Measurements from ENCODE around the gene OR13G1. TPM values are rescaled to one million over a fixed set of nuclear protein-coding genes. Genes with fewer than 3 reads are reported as not detected.

Gene OR13G1, protein sequence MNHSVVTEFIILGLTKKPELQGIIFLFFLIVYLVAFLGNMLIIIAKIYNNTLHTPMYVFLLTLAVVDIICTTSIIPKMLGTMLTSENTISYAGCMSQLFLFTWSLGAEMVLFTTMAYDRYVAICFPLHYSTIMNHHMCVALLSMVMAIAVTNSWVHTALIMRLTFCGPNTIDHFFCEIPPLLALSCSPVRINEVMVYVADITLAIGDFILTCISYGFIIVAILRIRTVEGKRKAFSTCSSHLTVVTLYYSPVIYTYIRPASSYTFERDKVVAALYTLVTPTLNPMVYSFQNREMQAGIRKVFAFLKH
- total RNA-seq, result not detected

DNA sequence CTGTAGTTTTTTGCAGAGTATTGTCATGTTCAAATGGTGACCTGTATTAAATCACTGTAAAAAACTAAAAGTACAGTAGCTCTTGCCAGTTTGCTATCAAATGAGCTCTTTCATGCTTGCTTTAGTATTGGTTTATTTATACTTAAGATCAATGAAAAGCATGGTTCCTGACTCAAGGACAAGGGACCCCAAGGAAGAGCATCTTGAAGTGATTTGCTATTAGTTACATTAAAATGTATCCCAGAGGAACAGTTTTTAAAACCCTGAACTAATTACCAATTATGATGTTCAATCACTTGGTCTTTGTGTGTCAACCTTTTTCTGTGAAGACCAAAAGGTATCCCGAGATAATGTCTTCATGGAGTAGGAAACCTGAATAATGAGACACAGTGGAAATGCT, at the start of gene OR13G1:
OR13G1 (minus strand) TSS at position 101 of the 400 bp plus-strand sequence. CDS start 6,698 bp downstream, outside the sequence.

DNA sequence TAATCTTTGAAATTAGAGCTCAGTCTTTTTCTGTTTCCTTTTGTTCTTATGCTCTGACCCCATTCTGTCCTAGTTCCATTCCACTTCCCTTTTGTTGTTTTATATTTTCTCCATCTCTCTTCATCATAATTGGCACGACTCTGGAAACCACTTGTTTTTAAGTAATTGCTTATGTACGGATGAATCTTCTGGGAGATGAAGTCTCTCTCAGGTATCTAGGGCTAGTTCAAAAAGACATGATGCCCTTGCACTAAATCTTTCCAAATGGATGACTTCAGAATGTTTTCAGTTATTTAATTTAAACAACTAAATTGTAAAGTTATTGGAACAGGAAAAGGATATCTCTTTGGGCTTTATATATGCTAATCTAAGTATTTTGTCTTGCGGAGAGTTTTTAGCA, 37.0 kb upstream of the OR13G1 start, which contains the start of gene OR6F1:
OR6F1 (minus strand) TSS at position 101 of the 400 bp plus-strand sequence. CDS start 3,891 bp downstream, outside the sequence.

Other genes starting within 250 kb of the OR13G1 start
- gene OR2B11, start 221.6 kb downstream of the OR13G1 start, total RNA-seq, result not detected
- gene OR2C3, start 143.3 kb downstream of the OR13G1 start, total RNA-seq, result not detected
- gene GCSAML, start 130.6 kb downstream of the OR13G1 start, total RNA-seq, result 0.41 TPM
- not detected for gene OR2G2, start 91.4 kb downstream of the OR13G1 start, total RNA-seq
- gene OR2G3, start 74.2 kb downstream of the OR13G1 start, total RNA-seq, result not detected
- not detected for gene OR6F1, start 36.9 kb upstream of the OR13G1 start, total RNA-seq
- gene OR14K1, start 58.9 kb upstream of the OR13G1 start, total RNA-seq, result not detected
- not detected for gene OR14A2, start 68.4 kb upstream of the OR13G1 start, total RNA-seq
- gene OR1C1, start 80.8 kb upstream of the OR13G1 start, total RNA-seq, result not detected
- gene OR14A16, start 144.4 kb upstream of the OR13G1 start, total RNA-seq, result not detected
- gene OR11L1, start 162.2 kb upstream of the OR13G1 start, total RNA-seq, result not detected
- 9.3 TPM for gene TRIM58, start 177.4 kb upstream of the OR13G1 start, total RNA-seq
- gene OR2W3, start 215.8 kb upstream of the OR13G1 start, total RNA-seq, result 2.6 TPM
- gene OR2T8, start 240.5 kb upstream of the OR13G1 start, total RNA-seq, result not detected
- not detected for gene OR2AJ1, start 245.2 kb upstream of the OR13G1 start, total RNA-seq

All from metanephros (tissue), 1 donor.